ENCODE data around the gene BIN1. TPM values are rescaled to one million over a fixed set of nuclear protein-coding genes. Genes with fewer than 3 reads are reported as not detected.

Gene BIN1
- total RNA-seq, 4 donors from 2014 or later, result 41.5 to 112 (median 57.8) TPM

- Histone ChIP-seq H3K9me3 (no peaks in the 10 kb centered on the region), H3K4me1 (no peaks in the 10 kb centered on the region), H3K4me3 (no peak overlapping the region), H3K27ac (no peak overlapping the region), H3K36me3 (no peaks in the 10 kb centered on the region), H3K27me3 (no peaks in the 10 kb centered on the region)
- peak; percentile 13 to 17 for DNase-seq
- intact Hi-C loops (cut with DNase I; ENCODE audit: low total_unique reads), result no loop called here
- TF ChIP-seq CTCF (IDR thresholded peaks at IDR 0.05) (no peak), POLR2A (IDR thresholded peaks at IDR 0.05) (no peak)
Observed at GRCh38 chr2:127052771-127053691, 53.9 kb downstream of the BIN1 start.

- peak in 1 of 2 donors; percentile 17 for DNase-seq
- TF ChIP-seq POLR2A (IDR thresholded peaks at IDR 0.05) (no peak), CTCF (IDR thresholded peaks at IDR 0.05) (no peak)
- no peaks in the 10 kb centered on the region for H3K9me3 ChIP-seq
- H3K36me3 ChIP-seq, result no peaks in the 10 kb centered on the region
- no peak overlapping the region for H3K27ac ChIP-seq
- no peaks in the 10 kb centered on the region for H3K27me3 ChIP-seq
- H3K4me1 ChIP-seq, result no peaks in the 10 kb centered on the region
- no peak overlapping the region for H3K4me3 ChIP-seq
- intact Hi-C loops (cut with DNase I; ENCODE audit: low total_unique reads), result no loop called here
Observed at GRCh38 chr2:127052057-127052770, 54.7 kb downstream of the BIN1 start.

- no peaks in the 10 kb centered on the region for H3K4me1 ChIP-seq
- DNase-seq, result peak in 1 of 2 donors; percentile 22
- intact Hi-C loops (cut with DNase I; ENCODE audit: low total_unique reads), result no loop called here
- H3K4me3 ChIP-seq, result no peak overlapping the region
- TF ChIP-seq CTCF (IDR thresholded peaks at IDR 0.05) (no peak), POLR2A (IDR thresholded peaks at IDR 0.05) (no peak)
- no peaks in the 10 kb centered on the region for H3K27me3 ChIP-seq
- no peaks in the 10 kb centered on the region for H3K36me3 ChIP-seq
- no peaks in the 10 kb centered on the region for H3K9me3 ChIP-seq
- no peak overlapping the region for H3K27ac ChIP-seq
Observed at GRCh38 chr2:127051116-127052056, 55.6 kb downstream of the BIN1 start.

GRCh38 chr2:127050803-127051115 lies 56.2 kb downstream of the BIN1 start:
- Histone ChIP-seq H3K36me3 (no peaks in the 10 kb centered on the region), H3K27me3 (no peaks in the 10 kb centered on the region), H3K4me1 (peaks cover 0 to 5% of the 10 kb centered on the region in 2 donors), H3K4me3 (no peak overlapping the region), H3K9me3 (no peaks in the 10 kb centered on the region), H3K27ac (no peak overlapping the region)
- TF ChIP-seq POLR2A (IDR thresholded peaks at IDR 0.05), result no peak
- TF ChIP-seq CTCF (IDR thresholded peaks at IDR 0.05), result no peak
- intact Hi-C loops (cut with DNase I; ENCODE audit: low total_unique reads), result no loop called here
- peak in 1 of 2 donors; percentile 16 for DNase-seq
